ENCODE results near the gene ADM5. TPM values are rescaled to one million over a fixed set of nuclear protein-coding genes. Genes with fewer than 3 reads are reported as not detected.
A peak's percentile ranks its signal among the peaks of the same experiment; 100 is the strongest.

The ADM5 gene
- total and polyA plus RNA-seq, 10 of the 15 experiments (the other 5 are each of a cell fraction or from before 2014, with no cell fraction given): 0.05 to 6.0 (median 1.2) TPM; not detected in 1

DNA sequence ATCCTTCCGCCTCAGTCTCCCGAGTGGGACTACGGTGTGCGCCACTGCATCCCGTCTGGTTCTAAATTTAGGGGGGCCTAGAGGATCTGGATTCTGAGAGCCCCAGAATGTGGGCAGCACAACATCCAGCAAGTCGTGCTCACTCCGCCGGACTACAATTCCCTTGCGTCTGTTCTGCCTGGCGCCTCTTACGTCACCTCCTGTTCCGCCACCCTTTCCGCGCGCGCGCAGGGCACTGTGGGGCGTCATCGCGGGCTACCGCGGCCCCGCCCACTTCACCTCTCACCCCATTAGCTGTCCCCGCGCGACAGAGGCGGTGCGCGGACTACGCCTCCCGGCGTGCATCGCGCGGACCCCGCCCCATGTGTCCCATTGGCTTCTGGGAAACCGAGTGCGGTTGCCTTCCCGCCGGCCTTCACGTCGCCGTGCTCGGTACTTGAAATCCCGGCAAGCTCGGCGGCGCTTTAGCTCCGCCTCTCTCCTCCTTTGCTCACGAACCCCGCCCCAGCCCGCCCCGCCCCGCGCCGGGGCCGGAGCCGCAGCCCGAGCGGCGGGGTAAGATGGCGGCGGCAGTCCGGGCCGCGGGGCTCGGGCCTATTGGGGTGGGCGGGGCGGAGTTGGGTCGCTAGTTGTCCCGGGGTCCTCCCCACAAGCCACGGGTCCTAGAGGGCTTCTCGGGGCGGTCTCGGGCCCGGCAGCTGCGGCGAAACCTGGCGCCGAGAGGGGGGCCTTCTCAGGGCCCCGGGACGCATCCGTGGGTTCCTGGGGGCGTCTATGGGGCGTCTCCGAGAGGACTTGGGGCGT, 47.5 kb upstream of the ADM5 start, which contains the start of gene SCAF1 (continued):
- TF ChIP-seq BHLHE40 (IDR thresholded peaks at IDR 0.05; ENCODE audit: borderline replicate concordance in 1 of 2, low read depth in 2 of 2, low read length in 1 of 2) (peak; percentile 29 to 45; a peak in 2 of 4 replicates), SREBF2 (IDR thresholded peaks at IDR 0.05; ENCODE audit: low read length) (no peak), SMAD1 (IDR thresholded peaks at IDR 0.05; ENCODE audit: low read depth, partially characterized antibody) (no peak), NR2F1 (conservative IDR thresholded peaks at IDR 0.05) (peak; percentile 94), ZNF207 (IDR thresholded peaks at IDR 0.05; ENCODE audit: borderline replicate concordance) (peak; percentile 60; the same call in 1 of the 2 replicates), MYB (IDR thresholded peaks at IDR 0.05; ENCODE audit: borderline replicate concordance, low read depth, low read length) (no peak), ZZZ3 (IDR thresholded peaks at IDR 0.05; ENCODE audit: control insufficient read depth, insufficient read length, low read depth) (no peak), FOXK2 (IDR thresholded peaks at IDR 0.05) (no peak), TCF12 (IDR thresholded peaks at IDR 0.05; ENCODE audit: low read depth, low read length) (no peak), RAD51 (IDR thresholded peaks at IDR 0.05) (no peak), ATF7 (IDR thresholded peaks at IDR 0.05; ENCODE audit: low read depth) (peak; percentile 91), BRCA1 (IDR thresholded peaks at IDR 0.05; ENCODE audit: low read depth, low read length) (no peak; the same call in 1 of the 2 replicates), HDAC2 (IDR thresholded peaks at IDR 0.05) (no peak), TCF7 (IDR thresholded peaks at IDR 0.05; ENCODE audit: borderline replicate concordance) (no peak), NBN (IDR thresholded peaks at IDR 0.05) (peak; percentile 66), KDM1A (IDR thresholded peaks at IDR 0.05; ENCODE audit: borderline replicate concordance) (no peak), ZBED1 (IDR thresholded peaks at IDR 0.05; ENCODE audit: borderline replicate concordance) (no peak), DPF2 (IDR thresholded peaks at IDR 0.05) (no peak), GABPA (IDR thresholded peaks at IDR 0.05; ENCODE audit: low read depth) (peak; percentile 92), IKZF2 (IDR thresholded peaks at IDR 0.05) (no peak)
- TF ChIP-seq, protein P1, sequence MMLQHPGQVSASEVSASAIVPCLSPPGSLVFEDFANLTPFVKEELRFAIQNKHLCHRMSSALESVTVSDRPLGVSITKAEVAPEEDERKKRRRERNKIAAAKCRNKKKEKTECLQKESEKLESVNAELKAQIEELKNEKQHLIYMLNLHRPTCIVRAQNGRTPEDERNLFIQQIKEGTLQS (IDR thresholded peaks at IDR 0.05; ENCODE audit: borderline replicate concordance, extremely low read depth, low read depth, low read length): peak; percentile 66; the same call in 1 of the 2 replicates
- TF ChIP-seq, protein P2, sequence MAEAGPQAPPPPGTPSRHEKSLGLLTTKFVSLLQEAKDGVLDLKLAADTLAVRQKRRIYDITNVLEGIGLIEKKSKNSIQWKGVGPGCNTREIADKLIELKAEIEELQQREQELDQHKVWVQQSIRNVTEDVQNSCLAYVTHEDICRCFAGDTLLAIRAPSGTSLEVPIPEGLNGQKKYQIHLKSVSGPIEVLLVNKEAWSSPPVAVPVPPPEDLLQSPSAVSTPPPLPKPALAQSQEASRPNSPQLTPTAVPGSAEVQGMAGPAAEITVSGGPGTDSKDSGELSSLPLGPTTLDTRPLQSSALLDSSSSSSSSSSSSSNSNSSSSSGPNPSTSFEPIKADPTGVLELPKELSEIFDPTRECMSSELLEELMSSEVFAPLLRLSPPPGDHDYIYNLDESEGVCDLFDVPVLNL (IDR thresholded peaks at IDR 0.05; ENCODE audit: low read depth, low read length): peak; percentile 66; the same call in 1 of the 2 replicates
- TF ChIP-seq, protein P3, sequence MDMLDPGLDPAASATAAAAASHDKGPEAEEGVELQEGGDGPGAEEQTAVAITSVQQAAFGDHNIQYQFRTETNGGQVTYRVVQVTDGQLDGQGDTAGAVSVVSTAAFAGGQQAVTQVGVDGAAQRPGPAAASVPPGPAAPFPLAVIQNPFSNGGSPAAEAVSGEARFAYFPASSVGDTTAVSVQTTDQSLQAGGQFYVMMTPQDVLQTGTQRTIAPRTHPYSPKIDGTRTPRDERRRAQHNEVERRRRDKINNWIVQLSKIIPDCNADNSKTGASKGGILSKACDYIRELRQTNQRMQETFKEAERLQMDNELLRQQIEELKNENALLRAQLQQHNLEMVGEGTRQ (IDR thresholded peaks at IDR 0.05; ENCODE audit: borderline replicate concordance, low read depth, low read length): peak; percentile 37; the same call in 1 of the 2 replicates
- TF ChIP-seq, protein P4, sequence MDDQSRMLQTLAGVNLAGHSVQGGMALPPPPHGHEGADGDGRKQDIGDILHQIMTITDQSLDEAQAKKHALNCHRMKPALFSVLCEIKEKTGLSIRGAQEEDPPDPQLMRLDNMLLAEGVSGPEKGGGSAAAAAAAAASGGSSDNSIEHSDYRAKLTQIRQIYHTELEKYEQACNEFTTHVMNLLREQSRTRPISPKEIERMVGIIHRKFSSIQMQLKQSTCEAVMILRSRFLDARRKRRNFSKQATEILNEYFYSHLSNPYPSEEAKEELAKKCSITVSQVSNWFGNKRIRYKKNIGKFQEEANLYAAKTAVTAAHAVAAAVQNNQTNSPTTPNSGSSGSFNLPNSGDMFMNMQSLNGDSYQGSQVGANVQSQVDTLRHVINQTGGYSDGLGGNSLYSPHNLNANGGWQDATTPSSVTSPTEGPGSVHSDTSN (IDR thresholded peaks at IDR 0.05; ENCODE audit: insufficient replicate concordance, low read depth, low read length): no peak
- TF ChIP-seq, protein P5, sequence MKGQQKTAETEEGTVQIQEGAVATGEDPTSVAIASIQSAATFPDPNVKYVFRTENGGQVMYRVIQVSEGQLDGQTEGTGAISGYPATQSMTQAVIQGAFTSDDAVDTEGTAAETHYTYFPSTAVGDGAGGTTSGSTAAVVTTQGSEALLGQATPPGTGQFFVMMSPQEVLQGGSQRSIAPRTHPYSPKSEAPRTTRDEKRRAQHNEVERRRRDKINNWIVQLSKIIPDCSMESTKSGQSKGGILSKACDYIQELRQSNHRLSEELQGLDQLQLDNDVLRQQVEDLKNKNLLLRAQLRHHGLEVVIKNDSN (IDR thresholded peaks at IDR 0.05; ENCODE audit: borderline replicate concordance, extremely low read length, insufficient read depth, low read depth, low read length): no peak
- TF ChIP-seq, protein P6, sequence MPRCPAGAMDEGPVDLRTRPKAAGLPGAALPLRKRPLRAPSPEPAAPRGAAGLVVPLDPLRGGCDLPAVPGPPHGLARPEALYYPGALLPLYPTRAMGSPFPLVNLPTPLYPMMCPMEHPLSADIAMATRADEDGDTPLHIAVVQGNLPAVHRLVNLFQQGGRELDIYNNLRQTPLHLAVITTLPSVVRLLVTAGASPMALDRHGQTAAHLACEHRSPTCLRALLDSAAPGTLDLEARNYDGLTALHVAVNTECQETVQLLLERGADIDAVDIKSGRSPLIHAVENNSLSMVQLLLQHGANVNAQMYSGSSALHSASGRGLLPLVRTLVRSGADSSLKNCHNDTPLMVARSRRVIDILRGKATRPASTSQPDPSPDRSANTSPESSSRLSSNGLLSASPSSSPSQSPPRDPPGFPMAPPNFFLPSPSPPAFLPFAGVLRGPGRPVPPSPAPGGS (IDR thresholded peaks at IDR 0.05; ENCODE audit: borderline replicate concordance, insufficient read depth, low read depth, low read length, poor library complexity, severe bottlenecking): no peak
